H9 (cell line): ENCODE results near the gene FBN2. TPM values are rescaled to one million over a fixed set of nuclear protein-coding genes. Genes with fewer than 3 reads are reported as not detected.

Experiments
- DNase-seq: peaks from one replicate; pipeline ENCODE4 v3.0.0-alpha.2; 2017
- H2AFZ ChIP-seq: one replicate; pipeline ENCODE4 v1.6.1; 2013; ENCODE audit warnings: mild to moderate bottlenecking, low read length, control low read depth, moderate library complexity
- H2AK5ac ChIP-seq: 2 replicates; pipeline ENCODE4 v1.6.1; 2013; ENCODE audit warnings: low read length, control low read depth, mixed read lengths; ENCODE audit not compliant: insufficient read length
- H2BK120ac ChIP-seq: one replicate; pipeline ENCODE4 v1.6.1; 2013; ENCODE audit warnings: low read depth, mild to moderate bottlenecking, low read length, control low read depth, inconsistent platforms; ENCODE audit not compliant: poor library complexity, severe bottlenecking
- H2BK12ac ChIP-seq: 2 replicates; pipeline ENCODE4 v1.6.1; 2013; ENCODE audit warnings: low read length, control low read depth, mixed read lengths, low read depth; ENCODE audit not compliant: insufficient read length
- H2BK15ac ChIP-seq: 2 replicates; pipeline ENCODE4 v1.6.1; 2013; ENCODE audit warnings: low read depth, low read length, control low read depth
- H2BK20ac ChIP-seq: one replicate; pipeline ENCODE4 v1.6.1; 2013; ENCODE audit warnings: low read depth, mild to moderate bottlenecking, low read length, control low read depth, inconsistent platforms; ENCODE audit not compliant: poor library complexity, severe bottlenecking
- H2BK5ac ChIP-seq: 2 replicates; pipeline ENCODE4 v1.6.1; 2013; ENCODE audit warnings: low read length, control low read depth, mixed read lengths; ENCODE audit not compliant: insufficient read length
- H3K14ac ChIP-seq: 2 replicates; pipeline ENCODE4 v1.6.1; 2013; ENCODE audit warnings: low read length, control low read depth; ENCODE audit not compliant: insufficient read depth
- H3K18ac ChIP-seq: 2 replicates; pipeline ENCODE4 v1.6.1; 2013; ENCODE audit warnings: low read depth, mild to moderate bottlenecking, mixed read lengths, low read length, control low read depth; ENCODE audit not compliant: insufficient read length
- H3K23ac ChIP-seq: 2 replicates; pipeline ENCODE4 v1.6.1; 2013; ENCODE audit warnings: low read length, control low read depth, mixed read lengths, low read depth; ENCODE audit not compliant: insufficient read length
- H3K23me2 ChIP-seq: 2 replicates; pipeline ENCODE4 v1.6.1; 2013; ENCODE audit warnings: low read depth, mild to moderate bottlenecking, mixed read lengths, low read length, control low read depth; ENCODE audit not compliant: insufficient read length, poor library complexity, severe bottlenecking
- H3K27ac ChIP-seq: 2 replicates; pipeline ENCODE4 v1.5.1; 2013; ENCODE audit warnings: low read length, control low read depth, mixed read lengths, low read depth; ENCODE audit not compliant: insufficient read length
- H3K27me3 ChIP-seq: 2 replicates; pipeline ENCODE4 v1.6.1; 2013; ENCODE audit warnings: low read length, control low read depth, inconsistent platforms; ENCODE audit not compliant: insufficient read depth
- H3K4ac ChIP-seq: 2 replicates; pipeline ENCODE4 v1.6.1; 2013; ENCODE audit warnings: low read depth, mild to moderate bottlenecking, control low read depth, inconsistent platforms, low read length, moderate library complexity
- H3K4me1 ChIP-seq: 2 replicates; pipeline ENCODE4 v1.6.1; 2013; ENCODE audit warnings: low read length, control low read depth, inconsistent platforms; ENCODE audit not compliant: insufficient read depth
- H3K4me2 ChIP-seq: 2 replicates; pipeline ENCODE4 v1.6.1; 2013; ENCODE audit warnings: low read length, control low read depth, mixed read lengths; ENCODE audit not compliant: insufficient read length, insufficient read depth
- H3K56ac ChIP-seq: 2 replicates; pipeline ENCODE4 v1.6.1; 2013; ENCODE audit warnings: low read depth, mild to moderate bottlenecking, mixed read lengths, low read length, control low read depth; ENCODE audit not compliant: insufficient read length
- H3K79me1 ChIP-seq: 2 replicates; pipeline ENCODE4 v1.6.1; 2013; ENCODE audit warnings: low read depth, mild to moderate bottlenecking, moderate library complexity, low read length, control low read depth, inconsistent platforms; ENCODE audit not compliant: insufficient read depth, poor library complexity, severe bottlenecking
- H3K79me2 ChIP-seq: 2 replicates; pipeline ENCODE4 v1.6.1; 2013; ENCODE audit warnings: low read length, control low read depth, inconsistent platforms; ENCODE audit not compliant: insufficient read depth
- H3K9ac ChIP-seq: 2 replicates; pipeline ENCODE4 v1.6.1; 2013; ENCODE audit warnings: low read length, control low read depth, mixed read lengths; ENCODE audit not compliant: insufficient read length; ENCODE audit errors: extremely low read depth
- H3K9me3 ChIP-seq: one replicate; pipeline ENCODE4 v1.6.1; 2013; ENCODE audit warnings: low read depth, low read length, inconsistent platforms; ENCODE audit not compliant: control insufficient read depth
- H3T11ph ChIP-seq: one replicate; pipeline ENCODE4 v1.6.1; 2013; ENCODE audit warnings: mild to moderate bottlenecking, low read length, control low read depth, inconsistent platforms
- H4K20me1 ChIP-seq: one replicate; pipeline ENCODE4 v1.6.1; 2013; ENCODE audit not compliant: control insufficient read depth, insufficient read length, insufficient read depth
- H4K5ac ChIP-seq: 2 replicates; pipeline ENCODE4 v1.6.1; 2013; ENCODE audit warnings: low read depth, mild to moderate bottlenecking, mixed read lengths, low read length, control low read depth; ENCODE audit not compliant: insufficient read length
- H4K8ac ChIP-seq: replicated peaks from 2 replicates; pipeline ENCODE4 v1.6.1; 2013; ENCODE audit warnings: low read length, control low read depth, mixed read lengths, low read depth; ENCODE audit not compliant: insufficient read length
- H4K91ac ChIP-seq: 2 replicates; pipeline ENCODE4 v1.6.1; 2013; ENCODE audit warnings: low read depth, mild to moderate bottlenecking, moderate library complexity, mixed read lengths, low read length, control low read depth; ENCODE audit not compliant: insufficient read length
- H3K27ac Mint-ChIP-seq, 3 experiments: 2 replicates in 2 of 3; 3 replicates in 1 of 3; pipeline ENCODE4 v1.8.0; 2020 to 2021; ENCODE audit warnings: mixed read lengths in 3 of 3, mild to moderate bottlenecking in 1 of 3, moderate library complexity in 1 of 3
- H3K27me3 Mint-ChIP-seq: 2 replicates; pipeline ENCODE4 v1.8.0; 2021; ENCODE audit warnings: low read depth, mild to moderate bottlenecking, moderate library complexity, mixed read lengths
- H3K36me3 Mint-ChIP-seq, 3 experiments: 2 replicates in 2 of 3; 3 replicates in 1 of 3; pipeline ENCODE4 v1.8.0; 2020 to 2021; ENCODE audit warnings: low read depth in 3 of 3, mixed read lengths in 3 of 3; ENCODE audit not compliant: insufficient read depth in 1 of 3
- H3K4me1 Mint-ChIP-seq, 2 experiments: 2 replicates each; pipeline ENCODE4 v1.8.0; 2020; ENCODE audit warnings: mixed read lengths in 2 of 2
- H3K4me3 Mint-ChIP-seq, 2 experiments: 2 replicates in 1 of 2; 3 replicates in 1 of 2; pipeline ENCODE4 v1.8.0; 2020 to 2021; ENCODE audit warnings: mild to moderate bottlenecking in 2 of 2, mixed read lengths in 2 of 2, moderate library complexity in 1 of 2
- H3K9me3 Mint-ChIP-seq, 2 experiments: 2 replicates in 1 of 2; 3 replicates in 1 of 2; pipeline ENCODE4 v1.8.0; 2020; ENCODE audit warnings: mild to moderate bottlenecking in 2 of 2, mixed read lengths in 2 of 2, moderate library complexity in 1 of 2
- WGBS: extraction: QIAGEN DNeasy Blood & Tissue Kit; methylation state at CpG from one replicate; pipeline ENCODE4 v1.1.7; 2013; ENCODE audit warnings: missing lambda C conversion rate, low lambda C conversion rate, mixed read lengths; ENCODE audit not compliant: insufficient read length; ENCODE audit errors: extremely low coverage; 5-methylcytosine and 5-hydroxymethylcytosine counted together
- total RNA-seq: library from RNA; stranded (reverse); gene quantifications from 2 replicates; pipeline ENCODE4 v1.2.1, GENCODE V29; 2021
- TF ChIP-seq, protein P1 (sequence below): fragments of 200-600 bp; sonication (generic); conservative IDR thresholded peaks from 3 replicates; pipeline ENCODE4 v1.8.0; 2021; ENCODE audit warnings: antibody characterized with exemption, mild to moderate bottlenecking

FBN2 gene
- total RNA-seq, 1 experiment from 2014 or later = 8.3 TPM

DNA sequence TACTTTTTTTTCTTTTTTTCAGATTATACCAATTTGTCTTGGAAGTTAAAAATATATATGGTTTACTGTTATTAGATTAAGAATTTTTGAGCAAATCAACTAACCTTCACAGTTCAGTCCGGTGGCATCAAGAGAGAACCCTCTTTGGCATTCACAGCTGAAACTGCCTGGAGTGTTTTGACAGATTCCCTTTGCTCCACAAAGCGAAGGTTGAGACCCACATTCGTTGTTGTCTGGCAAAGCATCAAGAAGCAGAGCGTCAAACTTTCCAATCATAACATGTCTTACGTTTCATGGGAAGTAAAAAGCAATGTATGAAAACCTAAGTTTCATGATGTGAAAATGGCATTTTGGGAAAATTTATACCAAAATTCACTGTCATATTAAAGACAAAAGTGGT is 264.3 kb downstream of the FBN2 start:
- Histone ChIP-seq H3K9me3 (no peaks in the 10 kb centered on the region), H4K8ac (no peak overlapping the region), H4K5ac (no peak overlapping the region), H3K4me1 (0 out of 2 replicates have a peak, but pooled peaks cover 2% of the 10 kb centered on the region), H3T11ph (no peak overlapping the region), H3K56ac (no peak overlapping the region), H3K79me2 (no peaks in the 10 kb centered on the region), H4K20me1 (no peaks in the 10 kb centered on the region), H2BK120ac (no peak overlapping the region), H2BK5ac (no peak overlapping the region), H2AFZ (no peak overlapping the region), H3K23me2 (no peaks in the 10 kb centered on the region), H3K27ac (no peak overlapping the region), H2BK15ac (no peak overlapping the region), H3K23ac (no peak overlapping the region), H3K4me2 (no peak overlapping the region), H2BK12ac (no peak overlapping the region), H2BK20ac (no peak overlapping the region), H3K79me1 (no peaks in the 10 kb centered on the region), H3K18ac (no peak overlapping the region), H3K14ac (no peak overlapping the region), H2AK5ac (no peak overlapping the region), H3K27me3 (no peaks in the 10 kb centered on the region), H3K9ac (no peak overlapping the region), H4K91ac (no peak overlapping the region), H3K4ac (no peak overlapping the region)
- Mint-ChIP-seq H3K36me3 (peaks cover 0 to 5% (median 0%) of the 10 kb centered on the region in 3 experiments; a peak in 2 of 7 replicates), H3K4me1 (peaks cover 5 to 6% of the 10 kb centered on the region in 2 experiments; a peak in 2 of 4 replicates), H3K27ac (no peak overlapping the region), H3K4me3 (no peak overlapping the region), H3K27me3 (no peaks in the 10 kb centered on the region), H3K9me3 (no peaks in the 10 kb centered on the region)
- TF ChIP-seq, protein P1, sequence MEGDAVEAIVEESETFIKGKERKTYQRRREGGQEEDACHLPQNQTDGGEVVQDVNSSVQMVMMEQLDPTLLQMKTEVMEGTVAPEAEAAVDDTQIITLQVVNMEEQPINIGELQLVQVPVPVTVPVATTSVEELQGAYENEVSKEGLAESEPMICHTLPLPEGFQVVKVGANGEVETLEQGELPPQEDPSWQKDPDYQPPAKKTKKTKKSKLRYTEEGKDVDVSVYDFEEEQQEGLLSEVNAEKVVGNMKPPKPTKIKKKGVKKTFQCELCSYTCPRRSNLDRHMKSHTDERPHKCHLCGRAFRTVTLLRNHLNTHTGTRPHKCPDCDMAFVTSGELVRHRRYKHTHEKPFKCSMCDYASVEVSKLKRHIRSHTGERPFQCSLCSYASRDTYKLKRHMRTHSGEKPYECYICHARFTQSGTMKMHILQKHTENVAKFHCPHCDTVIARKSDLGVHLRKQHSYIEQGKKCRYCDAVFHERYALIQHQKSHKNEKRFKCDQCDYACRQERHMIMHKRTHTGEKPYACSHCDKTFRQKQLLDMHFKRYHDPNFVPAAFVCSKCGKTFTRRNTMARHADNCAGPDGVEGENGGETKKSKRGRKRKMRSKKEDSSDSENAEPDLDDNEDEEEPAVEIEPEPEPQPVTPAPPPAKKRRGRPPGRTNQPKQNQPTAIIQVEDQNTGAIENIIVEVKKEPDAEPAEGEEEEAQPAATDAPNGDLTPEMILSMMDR = no peak
- no peak for DNase-seq
- WGBS = no CpG with 5 or more reads among the region's 5 CpGs
